ENCODE measurements around the gene TRAF3IP1.
A peak's percentile ranks its signal among the peaks of the same experiment; 100 is the strongest.
"Not testable (repeated sequence)": the region's sequence is repeated elsewhere in the genome, so short reads cannot be mapped to it uniquely, and the experiment has no call there.

TRAF3IP1 gene

DNA sequence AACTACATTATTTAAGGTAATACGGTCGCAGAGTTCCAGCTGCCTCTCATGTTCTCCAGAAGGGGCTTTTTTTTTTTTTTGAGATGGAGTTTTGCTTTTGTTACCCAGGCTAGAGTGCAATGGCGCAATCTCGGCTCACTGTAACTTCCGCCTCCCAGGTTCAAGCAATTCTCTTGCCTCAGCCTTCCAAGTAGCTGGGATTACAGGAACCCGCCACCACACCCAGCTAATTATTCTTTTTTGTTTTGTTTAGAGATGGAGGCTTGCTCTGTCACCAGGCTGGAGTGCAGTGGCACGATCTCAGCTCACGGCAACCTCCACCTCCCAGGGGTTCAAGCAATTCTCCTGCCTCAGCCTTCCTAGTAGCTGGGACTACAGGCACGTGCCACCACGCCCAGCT, 46.9 kb upstream of the TRAF3IP1 start:
- not testable (repeated sequence) for H3K79me2 ChIP-seq (ENCODE audit: control insufficient read depth, insufficient read depth, low read length); H3K23ac ChIP-seq (ENCODE audit: low read length); H3K9ac ChIP-seq (ENCODE audit: low read length); H2BK120ac ChIP-seq (ENCODE audit: low read depth, low read length); H3K27ac ChIP-seq (ENCODE audit: low read depth, low read length); H3K36me3 ChIP-seq (ENCODE audit: control insufficient read depth, insufficient read depth, low read length); H3K56ac ChIP-seq (ENCODE audit: low read length); H2BK15ac ChIP-seq (replicated peaks; ENCODE audit: low read depth); H4K8ac ChIP-seq (ENCODE audit: low read depth, low read length); H2BK5ac ChIP-seq (ENCODE audit: low read length); H3K79me1 ChIP-seq (ENCODE audit: low read length); H4K5ac ChIP-seq (ENCODE audit: low read length); H3K18ac ChIP-seq (ENCODE audit: low read length); H3K4me1 ChIP-seq (ENCODE audit: control insufficient read depth, low read depth, low read length); DNase-seq; H3K4me2 ChIP-seq (ENCODE audit: low read length); H2AK5ac ChIP-seq (ENCODE audit: low read length); H3K4ac ChIP-seq (ENCODE audit: low read depth, low read length); H3K27me3 ChIP-seq (ENCODE audit: insufficient read depth, low read length, poor library complexity); H3K4me3 ChIP-seq (ENCODE audit: low read length)
- WGBS (ENCODE audit: extremely low coverage, insufficient coverage, low lambda C conversion rate), result no CpG with 5 or more reads among the region's 10 CpGs

DNA sequence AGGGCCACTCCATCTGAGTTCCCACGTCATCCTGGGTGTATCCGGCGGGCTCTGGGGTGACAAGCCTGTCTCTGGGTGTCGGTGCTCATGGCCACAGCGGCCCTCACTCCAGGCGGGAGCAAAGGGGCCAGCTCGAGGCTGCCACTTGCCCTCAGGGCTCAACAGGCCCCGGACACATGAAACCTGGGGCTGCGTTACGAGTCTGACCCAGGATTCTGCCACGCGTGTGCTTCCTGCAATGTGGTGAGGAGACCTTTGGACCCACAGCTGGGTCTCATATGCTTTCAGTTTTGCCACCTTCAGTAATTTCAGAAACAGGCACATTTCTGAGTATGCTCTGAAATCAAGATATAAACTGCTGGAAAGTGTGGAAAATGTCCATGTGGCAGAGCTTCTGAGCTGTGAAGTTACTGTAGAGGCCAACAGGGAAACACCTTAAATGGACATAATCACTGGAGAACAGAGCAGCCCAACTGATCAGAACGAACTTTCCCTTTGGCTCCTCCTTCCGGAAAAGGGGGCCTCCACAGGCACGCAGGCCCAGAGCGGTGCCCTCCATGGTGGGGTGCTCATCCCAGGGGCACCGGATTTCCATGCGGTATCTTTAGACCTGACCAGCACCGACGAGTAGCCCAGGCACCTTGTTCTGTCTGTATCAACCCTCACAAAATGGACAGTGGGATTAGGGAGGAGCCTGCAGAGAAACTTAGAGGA, 46.0 kb upstream of the TRAF3IP1 start:
- H3K4me1 ChIP-seq (ENCODE audit: control insufficient read depth, low read depth, low read length), result no peaks in the 10 kb centered on the region
- H3K4me2 ChIP-seq (ENCODE audit: low read length), result no peak overlapping the region
- no peak overlapping the region for H4K5ac ChIP-seq (ENCODE audit: low read length)
- no peak overlapping the region for H3K27ac ChIP-seq (ENCODE audit: low read depth, low read length)
- no peak overlapping the region for H3K4ac ChIP-seq (ENCODE audit: low read depth, low read length)
- H2BK5ac ChIP-seq (ENCODE audit: low read length), result no peak overlapping the region
- no peak overlapping the region for H3K4me3 ChIP-seq (ENCODE audit: low read length)
- H3K9ac ChIP-seq (ENCODE audit: low read length), result no peak overlapping the region
- no CpG with 5 or more reads among the region's 20 CpGs for WGBS (ENCODE audit: extremely low coverage, insufficient coverage, low lambda C conversion rate)
- no peak overlapping the region for H3K56ac ChIP-seq (ENCODE audit: low read length)
- no peak overlapping the region for H3K18ac ChIP-seq (ENCODE audit: low read length)
- no peak overlapping the region for H3K23ac ChIP-seq (ENCODE audit: low read length)
- H3K79me2 ChIP-seq (ENCODE audit: control insufficient read depth, insufficient read depth, low read length), result no peaks in the 10 kb centered on the region
- H3K36me3 ChIP-seq (ENCODE audit: control insufficient read depth, insufficient read depth, low read length), result no peaks in the 10 kb centered on the region
- no peak overlapping the region for H2AK5ac ChIP-seq (ENCODE audit: low read length)
- H3K79me1 ChIP-seq (ENCODE audit: low read length), result no peaks in the 10 kb centered on the region
- H2BK15ac ChIP-seq (replicated peaks; ENCODE audit: low read depth), result no peak overlapping the region
- H2BK120ac ChIP-seq (ENCODE audit: low read depth, low read length), result no peak overlapping the region
- no peaks in the 10 kb centered on the region for H3K27me3 ChIP-seq (ENCODE audit: insufficient read depth, low read length, poor library complexity)
- H4K8ac ChIP-seq (ENCODE audit: low read depth, low read length), result no peak overlapping the region
- DNase-seq, result no peak

DNA sequence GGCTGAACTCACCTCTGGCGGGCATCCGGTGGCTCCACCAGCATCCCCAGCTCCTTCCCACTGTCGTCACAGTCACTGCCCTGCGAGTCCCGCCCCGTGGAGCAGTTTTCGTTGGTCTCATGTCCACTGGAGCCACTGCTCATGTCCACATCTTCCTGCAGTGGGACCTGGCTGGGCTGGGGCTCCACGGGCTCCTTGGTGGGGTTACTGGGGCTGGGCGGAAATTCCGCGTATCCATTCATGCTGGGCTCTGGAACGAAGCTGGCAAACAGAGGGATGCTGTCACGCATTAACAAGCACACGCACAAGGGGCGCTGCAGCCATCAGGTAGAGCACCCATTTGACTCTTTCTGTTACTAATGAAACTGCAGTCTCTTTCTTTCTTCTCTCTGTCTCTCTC, 42.6 kb upstream of the TRAF3IP1 start:
- no peak overlapping the region for H2BK15ac ChIP-seq (replicated peaks; ENCODE audit: low read depth)
- H3K4me3 ChIP-seq (ENCODE audit: low read length), result no peak overlapping the region
- H3K79me2 ChIP-seq (ENCODE audit: control insufficient read depth, insufficient read depth, low read length), result no peaks in the 10 kb centered on the region
- no peak overlapping the region for H3K23ac ChIP-seq (ENCODE audit: low read length)
- H4K8ac ChIP-seq (ENCODE audit: low read depth, low read length), result no peak overlapping the region
- H3K36me3 ChIP-seq (ENCODE audit: control insufficient read depth, insufficient read depth, low read length), result no peaks in the 10 kb centered on the region
- H2AK5ac ChIP-seq (ENCODE audit: low read length), result no peak overlapping the region
- no peak overlapping the region for H3K4ac ChIP-seq (ENCODE audit: low read depth, low read length)
- no peak overlapping the region for H3K9ac ChIP-seq (ENCODE audit: low read length)
- no peak overlapping the region for H2BK120ac ChIP-seq (ENCODE audit: low read depth, low read length)
- no peak overlapping the region for H3K4me2 ChIP-seq (ENCODE audit: low read length)
- WGBS (ENCODE audit: extremely low coverage, insufficient coverage, low lambda C conversion rate), result no CpG with 5 or more reads among the region's 15 CpGs
- H3K79me1 ChIP-seq (ENCODE audit: low read length), result peaks cover 3% of the 10 kb centered on the region
- no peak overlapping the region for H2BK5ac ChIP-seq (ENCODE audit: low read length)
- no peak overlapping the region for H3K56ac ChIP-seq (ENCODE audit: low read length)
- H4K5ac ChIP-seq (ENCODE audit: low read length), result no peak overlapping the region
- H3K27me3 ChIP-seq (ENCODE audit: insufficient read depth, low read length, poor library complexity), result no peaks in the 10 kb centered on the region
- peak; percentile 65 for DNase-seq
- no peak overlapping the region for H3K18ac ChIP-seq (ENCODE audit: low read length)
- no peak overlapping the region for H3K27ac ChIP-seq (ENCODE audit: low read depth, low read length)
- no peaks in the 10 kb centered on the region for H3K4me1 ChIP-seq (ENCODE audit: control insufficient read depth, low read depth, low read length)

DNA sequence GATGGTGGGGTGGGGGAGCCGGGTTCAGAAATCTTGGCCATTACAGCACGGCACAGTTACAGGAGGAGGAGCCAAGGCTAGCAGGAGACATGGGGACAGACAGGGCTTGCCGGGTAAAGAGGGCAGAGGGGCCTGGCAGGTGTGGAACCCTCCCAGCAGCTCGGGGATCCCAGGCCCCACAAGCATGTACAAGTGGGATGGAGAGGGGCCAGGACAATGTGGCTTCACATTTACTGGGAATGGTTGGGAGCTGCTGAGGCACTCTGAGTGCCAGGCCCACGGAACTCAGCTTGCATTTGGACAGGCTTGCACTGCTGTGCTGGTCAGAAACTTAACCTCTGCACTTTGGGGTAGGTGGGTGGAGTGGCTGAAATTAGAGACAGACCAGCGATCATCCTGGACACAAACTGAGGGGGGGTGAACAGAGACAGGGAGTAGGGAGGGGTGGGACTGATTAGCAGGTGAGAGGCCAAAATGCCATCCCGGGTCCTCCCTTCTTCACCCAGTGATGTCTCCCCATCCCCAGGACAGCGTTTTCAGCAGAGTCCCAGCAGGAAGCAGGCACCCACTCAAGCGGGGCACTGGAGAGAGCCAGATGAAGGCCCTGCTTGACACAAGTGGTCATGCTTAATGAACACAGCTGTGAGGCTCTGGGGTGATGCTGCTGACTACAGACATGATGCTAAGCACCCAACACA, 41.5 kb upstream of the TRAF3IP1 start:
- Histone ChIP-seq H3K79me1 (ENCODE audit: low read length) (peaks cover 8% of the 10 kb centered on the region), H3K27me3 (ENCODE audit: insufficient read depth, low read length, poor library complexity) (no peaks in the 10 kb centered on the region), H3K27ac (ENCODE audit: low read depth, low read length) (no peak overlapping the region), H3K4me3 (ENCODE audit: low read length) (no peak overlapping the region), H2BK120ac (ENCODE audit: low read depth, low read length) (no peak overlapping the region), H3K56ac (ENCODE audit: low read length) (no peak overlapping the region), H2AK5ac (ENCODE audit: low read length) (no peak overlapping the region), H4K8ac (ENCODE audit: low read depth, low read length) (no peak overlapping the region), H2BK5ac (ENCODE audit: low read length) (no peak overlapping the region), H3K4me1 (ENCODE audit: control insufficient read depth, low read depth, low read length) (no peaks in the 10 kb centered on the region), H3K79me2 (ENCODE audit: control insufficient read depth, insufficient read depth, low read length) (peaks cover 2% of the 10 kb centered on the region), H3K36me3 (ENCODE audit: control insufficient read depth, insufficient read depth, low read length) (no peaks in the 10 kb centered on the region), H3K4ac (ENCODE audit: low read depth, low read length) (no peak overlapping the region), H3K9ac (ENCODE audit: low read length) (no peak overlapping the region), H3K4me2 (ENCODE audit: low read length) (no peak overlapping the region), H2BK15ac (replicated peaks; ENCODE audit: low read depth) (no peak overlapping the region), H3K18ac (ENCODE audit: low read length) (no peak overlapping the region), H4K5ac (ENCODE audit: low read length) (no peak overlapping the region), H3K23ac (ENCODE audit: low read length) (no peak overlapping the region)
- WGBS (ENCODE audit: extremely low coverage, insufficient coverage, low lambda C conversion rate), result no CpG with 5 or more reads among the region's 9 CpGs
- DNase-seq, result no peak

DNA sequence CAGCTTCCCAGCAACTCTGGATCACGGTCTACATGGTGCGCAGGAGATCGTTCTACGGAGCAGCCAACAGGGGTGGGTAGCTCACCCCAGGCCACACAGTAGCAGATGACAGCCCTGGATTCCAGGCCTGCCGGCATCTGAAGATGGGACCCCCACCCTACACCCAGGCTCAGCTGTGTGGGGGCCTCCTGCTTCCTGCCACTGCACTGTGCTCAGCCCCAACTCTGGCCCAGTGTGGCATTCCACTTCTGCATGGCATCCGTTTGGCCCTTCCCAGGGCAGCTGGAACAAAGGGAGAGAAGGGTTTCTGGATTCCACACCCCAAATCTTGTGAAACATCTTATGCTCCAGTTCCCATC, 41.0 kb upstream of the TRAF3IP1 start:
- Histone ChIP-seq H3K4ac (ENCODE audit: low read depth, low read length) (no peak overlapping the region), H3K4me3 (ENCODE audit: low read length) (no peak overlapping the region), H3K36me3 (ENCODE audit: control insufficient read depth, insufficient read depth, low read length) (no peaks in the 10 kb centered on the region), H4K5ac (ENCODE audit: low read length) (no peak overlapping the region), H4K8ac (ENCODE audit: low read depth, low read length) (no peak overlapping the region), H3K4me1 (ENCODE audit: control insufficient read depth, low read depth, low read length) (no peaks in the 10 kb centered on the region), H3K23ac (ENCODE audit: low read length) (no peak overlapping the region), H3K79me2 (ENCODE audit: control insufficient read depth, insufficient read depth, low read length) (peaks cover 3% of the 10 kb centered on the region), H3K79me1 (ENCODE audit: low read length) (peaks cover 9% of the 10 kb centered on the region), H3K27ac (ENCODE audit: low read depth, low read length) (no peak overlapping the region), H2AK5ac (ENCODE audit: low read length) (no peak overlapping the region), H2BK5ac (ENCODE audit: low read length) (no peak overlapping the region), H3K9ac (ENCODE audit: low read length) (no peak overlapping the region), H3K4me2 (ENCODE audit: low read length) (no peak overlapping the region), H2BK15ac (replicated peaks; ENCODE audit: low read depth) (no peak overlapping the region), H2BK120ac (ENCODE audit: low read depth, low read length) (no peak overlapping the region), H3K56ac (ENCODE audit: low read length) (no peak overlapping the region), H3K18ac (ENCODE audit: low read length) (no peak overlapping the region), H3K27me3 (ENCODE audit: insufficient read depth, low read length, poor library complexity) (no peaks in the 10 kb centered on the region)
- WGBS (ENCODE audit: extremely low coverage, insufficient coverage, low lambda C conversion rate), result no CpG with 5 or more reads among the region's 6 CpGs
- DNase-seq, result no peak
